Measurements from ENCODE around the gene TMEM8B.

TMEM8B gene

GRCh38 chr9:35812025-35812602, 16.9 kb upstream of the TMEM8B start, which contains the start of gene SPAG8:
Gene SPAG8, minus strand, starts transcription at chr9:35812262. Its CDS starts 115 bp downstream, at chr9:35812147.
- peak; percentile 89 for DNase-seq (ENCODE audit: low read depth)

GRCh38 chr9:35813434-35814105, 15.5 kb upstream of the TMEM8B start:
- DNase-seq (ENCODE audit: low read depth) = no peak

GRCh38 chr9:35814106-35814840, 14.8 kb upstream of the TMEM8B start:
- DNase-seq (ENCODE audit: low read depth) = no peak

DNA sequence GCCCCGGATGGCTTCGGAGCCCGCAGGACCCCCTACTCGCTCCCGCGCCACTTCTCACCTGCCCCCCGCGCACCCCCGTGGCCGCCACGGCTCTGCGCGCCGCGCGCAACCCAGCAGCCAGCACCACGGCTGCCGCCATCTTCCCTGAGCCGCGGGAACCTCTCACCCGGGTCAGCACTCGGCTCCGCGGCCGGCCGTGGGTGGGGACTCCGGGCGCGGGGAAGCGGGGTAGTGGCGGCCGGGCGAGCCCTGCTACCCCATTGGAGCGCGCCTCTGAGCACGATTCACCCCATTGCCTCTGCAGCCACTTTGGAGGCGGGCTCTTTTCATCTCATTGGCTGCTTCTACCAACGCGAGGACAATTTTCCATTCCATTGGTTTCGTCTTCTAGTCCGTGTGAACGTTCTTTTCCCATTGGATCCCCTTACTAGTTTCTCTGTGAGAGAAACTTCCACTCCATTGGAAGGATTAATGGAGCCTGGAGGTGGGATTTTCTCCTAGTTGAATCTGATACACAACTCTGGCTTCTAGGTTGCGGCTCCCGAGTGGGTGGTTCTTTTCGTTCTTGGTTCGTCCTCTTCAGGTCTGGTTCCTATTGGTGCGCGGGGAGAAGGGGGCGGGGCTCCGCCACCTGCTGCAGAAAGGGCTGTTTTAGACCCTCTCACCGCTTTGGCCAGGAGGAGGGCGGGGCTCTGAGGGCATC, 14.0 kb upstream of the TMEM8B start, which contains the start of gene HINT2:
TSS of gene HINT2 (minus strand) at position 202 of the 703 bp plus-strand sequence. CDS start at position 139, 63 bp downstream.
- peak; percentile 92 for DNase-seq (ENCODE audit: low read depth)

GRCh38 chr9:35816708-35817107, 12.3 kb upstream of the TMEM8B start:
- DNase-seq (ENCODE audit: low read depth) = no peak

GRCh38 chr9:35818341-35818740, 10.7 kb upstream of the TMEM8B start:
- no peak for DNase-seq (ENCODE audit: low read depth)

- no peak for DNase-seq (ENCODE audit: low read depth)
Observed at GRCh38 chr9:35820076-35820475, 9.0 kb upstream of the TMEM8B start.

DNA sequence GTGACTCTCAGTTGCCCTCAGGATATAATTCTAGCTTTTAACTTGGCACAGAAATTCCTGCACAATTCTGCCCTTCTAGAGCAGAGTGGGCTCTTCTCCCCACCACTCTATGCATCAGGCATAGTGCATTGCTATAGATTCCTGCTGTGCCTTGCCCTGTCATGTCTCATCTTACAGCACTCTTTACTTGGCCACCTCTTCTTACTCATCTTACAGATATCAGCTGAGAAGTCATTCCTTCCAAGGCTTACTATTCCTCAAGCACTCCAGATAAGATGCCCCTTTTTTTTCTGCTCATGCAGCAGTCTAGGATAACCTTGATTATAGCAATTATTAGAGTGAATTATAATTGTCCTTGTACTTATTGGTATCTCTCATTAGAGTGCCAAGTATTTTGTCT, 6.1 kb upstream of the TMEM8B start:
- no peak for DNase-seq (ENCODE audit: low read depth)

DNA sequence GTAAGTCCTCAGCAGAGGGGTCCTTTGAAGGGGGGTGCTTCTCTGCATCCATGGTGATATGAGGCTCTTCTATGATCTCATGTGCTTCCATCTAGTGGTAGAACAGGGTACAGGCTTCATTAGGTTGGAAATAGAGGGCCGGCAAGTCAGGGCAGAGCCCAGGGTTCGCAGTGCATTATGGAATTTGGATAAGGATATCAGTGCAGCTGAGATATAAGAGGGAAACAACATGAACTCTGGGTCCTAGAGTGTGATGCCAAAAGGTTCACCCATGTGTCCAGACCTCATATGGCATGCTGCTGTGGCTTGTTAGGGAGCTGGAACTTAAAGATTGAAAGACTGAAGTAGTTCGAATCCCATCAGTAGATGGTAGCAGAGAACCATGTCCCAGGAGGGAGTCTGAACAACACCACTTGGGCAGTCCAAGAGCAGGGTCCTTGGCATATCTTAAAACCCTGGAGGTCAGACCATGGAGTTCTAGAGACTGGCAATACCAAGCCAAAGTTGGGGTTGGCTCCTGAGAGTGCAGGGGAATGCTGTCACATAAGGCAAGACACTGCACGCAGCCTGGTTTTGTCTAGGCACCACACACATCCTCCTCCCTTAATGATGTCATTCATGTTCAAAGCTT, 2.8 kb upstream of the TMEM8B start:
- DNase-seq (ENCODE audit: low read depth) = no peak

DNA sequence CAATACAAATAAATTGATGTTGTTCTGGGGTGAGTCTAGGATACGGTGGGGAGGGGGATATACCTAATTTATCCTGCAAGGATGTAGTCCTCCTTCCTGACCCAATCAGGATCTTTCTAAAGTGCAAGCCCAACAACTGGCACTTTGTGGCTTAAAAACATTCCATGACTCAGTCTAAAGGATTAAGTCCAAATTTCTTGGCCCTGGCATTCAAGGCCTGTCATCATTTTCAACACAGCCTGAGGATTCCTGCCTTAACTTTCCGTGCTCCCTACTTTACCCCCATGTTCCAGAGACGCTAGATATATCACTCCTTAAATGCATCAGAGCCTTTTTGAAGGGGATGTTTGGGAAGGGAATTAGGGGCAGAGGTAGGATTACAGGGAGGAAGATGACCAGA, 1.5 kb upstream of the TMEM8B start:
- DNase-seq (ENCODE audit: low read depth) = no peak

- DNase-seq (ENCODE audit: low read depth) = no peak
Observed at GRCh38 chr9:35828716-35829083, 328 bp upstream of the TMEM8B start, which contains the start of gene FAM221B. Gene FAM221B, minus strand, starts transcription at chr9:35828732. Its CDS starts 2,571 bp downstream, at chr9:35826161.

GRCh38 chr9:35829764-35830096, 702 bp downstream of the TMEM8B start:
- no peak for DNase-seq (ENCODE audit: low read depth)

DNA sequence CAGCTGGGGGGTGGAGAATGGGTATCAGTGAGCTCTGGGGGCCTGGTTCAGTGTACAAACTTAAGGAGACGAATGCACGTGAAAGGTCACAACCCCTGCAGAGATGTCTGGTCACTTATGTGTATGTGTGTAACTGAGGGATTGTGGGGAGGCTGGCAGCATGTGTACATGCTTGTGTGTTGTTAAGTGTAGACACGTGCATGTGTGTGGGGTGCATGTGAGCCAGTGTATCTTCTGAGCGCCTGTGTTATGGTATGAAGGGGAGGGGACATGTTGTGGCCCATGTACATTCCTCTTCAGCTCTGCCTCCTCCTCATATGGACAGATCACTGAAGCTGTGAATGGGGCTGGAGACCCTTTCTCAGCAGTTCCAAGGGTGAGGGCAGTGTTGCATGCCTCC, 2.0 kb downstream of the TMEM8B start:
- no peak for DNase-seq (ENCODE audit: low read depth)

DNA sequence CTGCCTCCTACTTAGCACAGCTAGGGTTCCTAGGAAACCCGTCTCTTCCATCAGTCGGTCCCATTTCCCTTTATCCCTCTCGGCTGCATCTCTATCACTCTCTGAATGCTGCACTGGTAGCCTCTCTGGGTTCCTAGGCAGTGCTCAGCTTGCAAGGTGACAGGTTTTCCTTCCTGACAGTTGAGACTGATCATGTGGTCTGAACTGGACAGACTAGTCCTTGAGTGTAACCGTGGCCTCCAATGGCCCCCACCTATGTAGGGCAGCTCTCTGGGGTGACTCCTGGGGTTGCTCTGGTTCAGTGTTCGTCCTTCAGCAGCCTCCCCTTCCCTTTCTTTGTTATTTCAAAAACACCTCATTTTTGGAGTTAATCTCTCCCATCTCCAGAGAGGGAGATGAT, 3.8 kb downstream of the TMEM8B start:
- no peak for DNase-seq (ENCODE audit: low read depth)

DNA sequence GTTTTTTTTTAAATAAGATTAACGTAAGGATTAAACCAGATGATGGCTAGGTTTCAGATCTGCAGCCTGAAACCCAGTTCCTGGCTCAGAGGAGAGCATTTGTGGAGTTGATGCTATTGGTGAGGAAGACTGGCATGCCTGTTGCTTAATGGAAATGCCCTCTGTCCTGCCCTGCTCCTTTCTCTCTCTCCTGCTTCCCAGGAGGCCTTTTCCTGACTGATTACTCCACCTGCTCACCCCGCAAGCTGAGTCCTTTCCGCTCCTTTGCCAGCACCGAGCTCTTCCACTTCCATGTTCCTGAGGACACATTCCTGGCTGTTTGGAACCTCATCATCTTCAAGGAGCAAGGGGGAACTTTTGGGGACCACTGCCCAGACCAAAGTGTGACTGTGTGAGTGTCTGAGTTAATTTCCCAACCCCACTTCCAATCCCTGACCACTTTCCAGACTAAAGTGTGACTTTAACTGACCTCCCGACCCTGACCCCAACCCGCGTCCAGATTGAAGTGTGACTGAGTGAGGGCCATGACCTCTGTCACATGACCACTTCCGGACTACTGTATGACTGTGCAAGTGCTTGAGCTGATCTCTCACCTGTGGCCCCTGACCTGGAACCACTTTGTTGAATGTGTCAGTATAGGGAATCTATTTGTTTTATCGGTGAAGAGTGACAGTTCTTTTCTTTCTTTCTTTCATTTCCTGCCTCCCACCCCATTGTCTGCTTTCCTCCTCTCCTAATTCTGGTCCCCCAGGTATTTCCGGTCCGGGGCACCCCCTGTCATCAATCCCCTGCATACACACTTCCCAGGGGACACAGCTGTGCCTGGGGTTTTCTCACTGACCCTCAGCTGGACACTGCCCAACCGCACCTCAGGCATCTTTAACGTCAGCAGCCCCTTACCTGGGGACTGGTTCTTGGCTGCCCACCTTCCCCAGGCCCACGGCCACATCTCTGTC, 5.5 kb downstream of the TMEM8B start:
- no peak for DNase-seq (ENCODE audit: low read depth)

- DNase-seq (ENCODE audit: low read depth) = no peak
Observed at GRCh38 chr9:35835216-35835632, 6.2 kb downstream of the TMEM8B start.

DNA sequence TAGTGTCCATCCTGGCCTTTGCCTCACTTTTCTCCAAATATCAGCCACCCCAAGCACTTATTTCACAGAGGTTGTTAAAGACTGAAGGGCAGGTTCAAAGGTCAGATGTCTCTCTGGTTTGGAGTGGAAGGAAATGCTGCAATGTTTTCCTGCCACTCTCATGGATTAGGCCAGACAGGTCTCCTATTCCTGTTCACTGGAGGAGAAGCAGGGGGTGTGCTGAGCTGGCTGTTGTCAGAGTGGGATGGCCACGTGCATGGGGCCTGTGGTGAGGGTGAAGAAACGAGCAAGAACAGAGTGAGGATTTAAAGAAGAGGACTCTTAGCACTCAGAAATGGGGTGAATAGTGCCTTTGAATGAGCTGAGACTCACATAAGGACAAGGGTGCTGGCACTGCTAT, 6.7 kb downstream of the TMEM8B start:
- DNase-seq (ENCODE audit: low read depth) = no peak

DNA sequence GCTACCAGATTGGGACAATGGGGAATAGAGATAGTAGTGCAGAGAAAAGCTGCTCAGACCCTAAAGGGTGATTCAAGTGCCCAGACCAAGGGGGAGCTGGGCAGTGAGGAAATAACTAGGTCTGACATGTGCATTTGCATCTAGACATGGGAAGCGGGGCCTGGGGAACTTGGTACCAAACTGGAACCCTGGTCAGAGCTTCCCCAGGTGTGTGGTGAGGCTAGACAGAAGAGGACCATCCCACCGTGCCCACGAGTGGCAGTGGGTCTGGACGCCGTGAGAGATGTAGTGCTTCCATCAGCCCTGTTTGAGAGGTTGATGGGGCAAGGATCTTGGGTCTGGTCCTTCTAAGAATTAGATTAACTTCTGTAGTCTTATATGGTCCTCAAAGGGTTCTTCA, 7.6 kb downstream of the TMEM8B start:
- DNase-seq (ENCODE audit: low read depth) = no peak

GRCh38 chr9:35839926-35840325, 10.9 kb downstream of the TMEM8B start:
- no peak for DNase-seq (ENCODE audit: low read depth)

DNA sequence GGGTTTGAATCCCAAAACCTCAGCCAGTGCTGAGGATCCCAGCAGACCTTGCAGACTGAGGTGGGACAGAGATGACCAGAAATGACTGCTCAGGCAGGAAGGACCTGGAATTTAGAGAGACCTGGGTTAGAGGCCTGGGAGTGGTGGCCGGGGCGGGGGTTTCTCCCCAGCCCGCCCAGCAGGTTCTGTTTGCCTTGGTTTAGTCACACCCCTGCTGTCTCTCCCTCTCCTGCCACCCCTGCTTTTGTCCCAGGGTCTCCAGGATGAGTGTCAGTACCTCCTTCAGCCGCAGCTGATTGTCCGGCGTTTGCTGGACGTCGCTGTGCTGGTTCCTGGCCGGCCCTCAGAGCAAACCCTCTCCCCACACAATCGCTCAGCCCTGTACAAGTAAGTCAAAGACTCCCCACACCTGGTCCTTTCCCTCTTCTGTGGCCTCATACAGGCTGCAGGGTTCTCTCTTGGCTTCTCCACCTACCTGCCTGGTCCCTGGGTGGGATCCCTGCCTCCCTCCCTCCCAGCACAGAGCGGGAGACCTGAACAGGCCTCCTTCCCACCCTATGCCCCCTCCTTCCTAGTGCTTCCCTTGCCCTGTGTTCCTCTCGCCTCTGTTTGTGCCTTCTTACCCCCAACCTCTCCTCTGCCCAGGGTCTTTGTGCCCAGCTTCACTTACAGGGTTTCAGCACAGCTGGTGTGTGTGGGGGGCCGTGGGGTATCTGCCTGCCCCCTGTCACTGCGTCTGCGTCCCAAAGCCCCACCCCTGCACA, 12.0 kb downstream of the TMEM8B start:
- DNase-seq (ENCODE audit: low read depth) = no peak

DNA sequence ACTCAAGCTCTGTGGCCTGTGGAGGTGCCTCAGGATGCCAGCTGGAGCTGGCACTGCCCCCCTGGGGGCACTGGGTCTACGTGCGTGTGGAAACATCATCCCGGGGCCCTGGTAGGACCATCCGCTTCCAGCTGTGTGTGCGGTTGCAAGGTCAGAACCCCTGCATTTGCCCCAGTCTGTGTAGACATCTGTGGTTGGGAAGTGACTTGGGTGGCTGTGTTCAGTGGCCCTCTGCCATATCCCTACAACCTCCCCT, 12.5 kb downstream of the TMEM8B start:
- no peak for DNase-seq (ENCODE audit: low read depth)

Data from stimulated activated CD8-positive, alpha-beta memory T cell treated with anti-CD3 and anti-CD28 coated beads, Interleukin-7, amount 100 ng/mL, for 24 hours (primary cell).